Ishikawa (cell line): Measurements from ENCODE around the gene RPN2.

ENCODE experiments used
- CEBPB ChIP-seq: IDR thresholded peaks from 2 replicates; pipeline ENCODE4 v1.6.1; 2012
- CREB1 ChIP-seq: IDR thresholded peaks from 2 replicates; pipeline ENCODE4 v1.6.1; 2012; ENCODE audit warnings: low read depth
- EGR1 ChIP-seq: IDR thresholded peaks from 2 replicates; pipeline ENCODE4 v1.6.1; 2012
- EP300 ChIP-seq: IDR thresholded peaks from 2 replicates; pipeline ENCODE4 v1.6.1; 2012; ENCODE audit warnings: borderline replicate concordance
- FOXM1 ChIP-seq: IDR thresholded peaks from 2 replicates; pipeline ENCODE4 v1.6.1; 2012; ENCODE audit warnings: low read depth, borderline replicate concordance
- MAX ChIP-seq: IDR thresholded peaks from 2 replicates; pipeline ENCODE4 v1.6.1; 2012
- NFIC ChIP-seq: IDR thresholded peaks from 2 replicates; pipeline ENCODE4 v1.6.1; 2012
- RAD21 ChIP-seq: IDR thresholded peaks from 2 replicates; pipeline ENCODE4 v1.6.1; 2012; ENCODE audit warnings: low read depth
- TAF1 ChIP-seq: IDR thresholded peaks from 2 replicates; pipeline ENCODE4 v1.6.1; 2012; ENCODE audit warnings: low read depth, mild to moderate bottlenecking
- TCF12 ChIP-seq: IDR thresholded peaks from 2 replicates; pipeline ENCODE4 v1.6.1; 2012; ENCODE audit warnings: low read depth
- TEAD4 ChIP-seq: IDR thresholded peaks from 2 replicates; pipeline ENCODE4 v1.6.1; 2012
- USF1 ChIP-seq: IDR thresholded peaks from 2 replicates; pipeline ENCODE4 v1.6.1; 2012
- YY1 ChIP-seq: IDR thresholded peaks from 2 replicates; pipeline ENCODE4 v1.6.1; 2012; ENCODE audit warnings: low read depth
- ZBTB7A ChIP-seq: IDR thresholded peaks from 2 replicates; pipeline ENCODE4 v1.6.1; 2012; ENCODE audit warnings: low read depth
- TF ChIP-seq, protein P1 (sequence below): IDR thresholded peaks from 2 replicates; pipeline ENCODE4 v1.6.1; 2012; ENCODE audit warnings: low read depth, mild to moderate bottlenecking

Gene RPN2

DNA sequence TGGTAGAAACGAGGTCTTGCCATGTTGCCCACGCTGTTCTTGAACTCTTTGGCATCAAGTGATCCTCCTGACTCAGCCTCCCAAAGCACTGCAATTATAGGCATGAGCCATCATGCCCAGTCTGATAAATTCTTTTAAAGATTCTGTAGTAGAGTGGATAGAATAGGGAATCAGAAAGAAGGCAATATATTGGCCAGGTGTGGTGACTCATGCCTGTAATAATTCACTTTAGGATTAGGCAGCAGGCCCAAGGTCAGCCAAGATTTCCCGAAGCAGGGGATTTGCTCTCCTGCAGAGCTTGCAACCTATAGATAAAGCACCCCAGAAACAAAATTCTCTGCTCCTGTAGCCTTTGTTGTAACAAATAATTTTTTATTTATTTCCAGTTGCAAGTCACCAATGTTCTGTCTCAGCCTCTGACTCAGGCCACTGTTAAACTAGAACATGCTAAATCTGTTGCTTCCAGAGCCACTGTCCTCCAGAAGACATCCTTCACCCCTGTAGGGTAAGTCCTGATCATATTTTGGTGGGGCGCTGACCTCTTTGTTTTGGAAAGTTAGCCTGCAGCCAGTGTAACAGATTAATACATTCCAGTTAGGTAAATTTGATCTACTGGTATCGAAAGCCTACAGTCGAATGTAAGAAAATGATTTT is 30.7 kb downstream of the RPN2 start:
- no peak for TF ChIP-seq ZBTB7A
- no peak for TF ChIP-seq EGR1
- no peak for TF ChIP-seq USF1
- no peak for TF ChIP-seq YY1
- no peak for TF ChIP-seq RAD21
- TF ChIP-seq EP300, result no peak
- no peak for TF ChIP-seq TAF1
- no peak for TF ChIP-seq NFIC
- TF ChIP-seq CREB1, result no peak
- no peak for TF ChIP-seq TEAD4
- no peak for TF ChIP-seq CEBPB

GRCh38 chr20:37218441-37218840 is 39.3 kb downstream of the RPN2 start:
- TF ChIP-seq EGR1, result no peak
- TF ChIP-seq YY1, result no peak
- TF ChIP-seq FOXM1, result no peak
- no peak for TF ChIP-seq CREB1
- no peak for TF ChIP-seq EP300
- TF ChIP-seq CEBPB, result no peak
- no peak for TF ChIP-seq TEAD4
- no peak for TF ChIP-seq ZBTB7A
- TF ChIP-seq, protein P1, sequence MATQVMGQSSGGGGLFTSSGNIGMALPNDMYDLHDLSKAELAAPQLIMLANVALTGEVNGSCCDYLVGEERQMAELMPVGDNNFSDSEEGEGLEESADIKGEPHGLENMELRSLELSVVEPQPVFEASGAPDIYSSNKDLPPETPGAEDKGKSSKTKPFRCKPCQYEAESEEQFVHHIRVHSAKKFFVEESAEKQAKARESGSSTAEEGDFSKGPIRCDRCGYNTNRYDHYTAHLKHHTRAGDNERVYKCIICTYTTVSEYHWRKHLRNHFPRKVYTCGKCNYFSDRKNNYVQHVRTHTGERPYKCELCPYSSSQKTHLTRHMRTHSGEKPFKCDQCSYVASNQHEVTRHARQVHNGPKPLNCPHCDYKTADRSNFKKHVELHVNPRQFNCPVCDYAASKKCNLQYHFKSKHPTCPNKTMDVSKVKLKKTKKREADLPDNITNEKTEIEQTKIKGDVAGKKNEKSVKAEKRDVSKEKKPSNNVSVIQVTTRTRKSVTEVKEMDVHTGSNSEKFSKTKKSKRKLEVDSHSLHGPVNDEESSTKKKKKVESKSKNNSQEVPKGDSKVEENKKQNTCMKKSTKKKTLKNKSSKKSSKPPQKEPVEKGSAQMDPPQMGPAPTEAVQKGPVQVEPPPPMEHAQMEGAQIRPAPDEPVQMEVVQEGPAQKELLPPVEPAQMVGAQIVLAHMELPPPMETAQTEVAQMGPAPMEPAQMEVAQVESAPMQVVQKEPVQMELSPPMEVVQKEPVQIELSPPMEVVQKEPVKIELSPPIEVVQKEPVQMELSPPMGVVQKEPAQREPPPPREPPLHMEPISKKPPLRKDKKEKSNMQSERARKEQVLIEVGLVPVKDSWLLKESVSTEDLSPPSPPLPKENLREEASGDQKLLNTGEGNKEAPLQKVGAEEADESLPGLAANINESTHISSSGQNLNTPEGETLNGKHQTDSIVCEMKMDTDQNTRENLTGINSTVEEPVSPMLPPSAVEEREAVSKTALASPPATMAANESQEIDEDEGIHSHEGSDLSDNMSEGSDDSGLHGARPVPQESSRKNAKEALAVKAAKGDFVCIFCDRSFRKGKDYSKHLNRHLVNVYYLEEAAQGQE, result no peak
- TF ChIP-seq TAF1, result no peak
- no peak for TF ChIP-seq USF1
- no peak for TF ChIP-seq RAD21
- TF ChIP-seq MAX, result no peak
- no peak for TF ChIP-seq NFIC
- no peak for TF ChIP-seq TCF12

DNA sequence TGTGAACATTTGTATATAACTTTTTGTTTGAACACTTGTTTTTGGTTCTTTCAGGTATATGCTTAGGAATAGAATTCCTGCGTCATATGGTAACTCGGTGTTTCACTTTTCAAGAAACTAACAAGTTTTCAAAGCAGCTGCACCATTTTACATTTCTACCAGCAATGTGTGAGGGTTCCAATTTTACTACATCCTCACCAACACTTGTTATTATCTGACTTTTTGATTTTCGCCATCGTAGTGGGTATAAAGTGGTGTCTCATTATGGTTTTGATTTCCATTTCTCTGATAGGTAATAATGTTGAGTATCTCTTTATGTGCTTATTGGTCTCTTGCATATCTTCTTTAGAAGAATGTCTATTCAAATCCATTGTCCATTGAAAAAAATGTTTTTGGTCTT is 39.8 kb downstream of the RPN2 start:
- TF ChIP-seq EGR1 (no peak), NFIC (no peak), TCF12 (no peak), YY1 (no peak), TAF1 (no peak), EP300 (no peak), CEBPB (no peak), FOXM1 (no peak), USF1 (no peak), CREB1 (no peak), RAD21 (no peak), ZBTB7A (no peak), MAX (no peak), TEAD4 (no peak)
- TF ChIP-seq, protein P1, result no peak

DNA sequence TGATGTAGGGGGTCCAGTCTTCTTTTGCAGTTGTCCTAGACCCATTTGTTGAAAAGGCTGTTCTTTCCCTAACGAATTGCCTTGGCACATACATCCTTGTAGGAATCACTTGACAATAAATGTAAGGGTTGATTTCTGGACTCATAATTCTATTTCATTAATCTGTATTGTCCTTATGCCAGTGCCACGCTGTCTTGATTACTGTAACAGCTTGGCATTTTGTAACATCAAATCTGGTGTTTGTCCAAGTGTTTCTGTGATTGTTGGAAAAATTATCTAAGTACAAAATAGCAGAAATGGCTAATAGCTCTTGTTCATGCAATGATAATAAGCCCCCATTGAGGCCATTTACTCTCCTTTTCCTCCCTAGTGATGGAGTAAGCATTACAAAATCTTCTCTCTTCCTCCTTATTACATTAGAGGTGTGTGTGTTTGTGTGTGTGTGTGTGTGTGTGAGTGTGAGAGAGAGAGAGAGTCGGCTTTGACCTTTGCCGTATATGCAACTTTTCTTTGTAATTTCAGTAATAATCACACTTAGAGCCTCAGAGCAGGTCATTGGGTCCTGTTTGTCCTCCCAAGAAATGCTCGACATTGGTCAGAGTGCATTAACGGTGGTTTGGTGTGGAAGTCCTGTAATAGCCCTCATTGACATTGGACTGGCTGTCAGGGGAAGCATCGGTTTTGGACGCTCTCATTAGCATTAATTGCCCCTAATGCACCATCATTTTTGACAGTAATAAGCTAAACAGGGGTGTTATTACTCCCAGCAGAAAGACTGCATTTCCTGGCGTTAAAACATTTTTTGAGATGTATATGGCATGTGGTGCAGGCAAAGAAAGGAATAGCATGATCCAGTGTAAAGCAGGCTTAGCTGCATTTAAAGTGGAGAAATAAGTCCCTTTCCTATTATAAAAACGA is 40.9 kb downstream of the RPN2 start:
- no peak for TF ChIP-seq TEAD4
- no peak for TF ChIP-seq EGR1
- TF ChIP-seq, protein P1, result no peak
- no peak for TF ChIP-seq CEBPB
- no peak for TF ChIP-seq EP300
- no peak for TF ChIP-seq MAX
- TF ChIP-seq RAD21, result no peak
- no peak for TF ChIP-seq TCF12
- TF ChIP-seq NFIC, result no peak
- TF ChIP-seq TAF1, result no peak
- no peak for TF ChIP-seq FOXM1
- TF ChIP-seq YY1, result no peak
- no peak for TF ChIP-seq USF1
- TF ChIP-seq CREB1, result no peak
- TF ChIP-seq ZBTB7A, result no peak
